Lower leg skin (tissue), 3 donors: ENCODE data around the gene PABPC4L.

Source experiments
- POLR2A ChIP-seq, 2 donors: fragments of 450-650 bp; IDR thresholded peaks; one replicate each; pipeline ENCODE4 v1.6.1; 2016 to 2017; ENCODE audit warnings: antibody characterized with exemption in 2 of 2, mild to moderate bottlenecking in 1 of 2, moderate library complexity in 1 of 2
- TF ChIP-seq, protein P1 (sequence below), 3 donors: fragments of 450-650 bp; IDR thresholded peaks; one replicate each; pipeline ENCODE4 v1.5.1; 2016; ENCODE audit warnings: antibody characterized with exemption in 3 of 3, mild to moderate bottlenecking in 3 of 3, moderate library complexity in 2 of 3

GRCh38 chr4:134200811-134201215 is 776 bp downstream of the PABPC4L start:
- TF ChIP-seq, protein P1, sequence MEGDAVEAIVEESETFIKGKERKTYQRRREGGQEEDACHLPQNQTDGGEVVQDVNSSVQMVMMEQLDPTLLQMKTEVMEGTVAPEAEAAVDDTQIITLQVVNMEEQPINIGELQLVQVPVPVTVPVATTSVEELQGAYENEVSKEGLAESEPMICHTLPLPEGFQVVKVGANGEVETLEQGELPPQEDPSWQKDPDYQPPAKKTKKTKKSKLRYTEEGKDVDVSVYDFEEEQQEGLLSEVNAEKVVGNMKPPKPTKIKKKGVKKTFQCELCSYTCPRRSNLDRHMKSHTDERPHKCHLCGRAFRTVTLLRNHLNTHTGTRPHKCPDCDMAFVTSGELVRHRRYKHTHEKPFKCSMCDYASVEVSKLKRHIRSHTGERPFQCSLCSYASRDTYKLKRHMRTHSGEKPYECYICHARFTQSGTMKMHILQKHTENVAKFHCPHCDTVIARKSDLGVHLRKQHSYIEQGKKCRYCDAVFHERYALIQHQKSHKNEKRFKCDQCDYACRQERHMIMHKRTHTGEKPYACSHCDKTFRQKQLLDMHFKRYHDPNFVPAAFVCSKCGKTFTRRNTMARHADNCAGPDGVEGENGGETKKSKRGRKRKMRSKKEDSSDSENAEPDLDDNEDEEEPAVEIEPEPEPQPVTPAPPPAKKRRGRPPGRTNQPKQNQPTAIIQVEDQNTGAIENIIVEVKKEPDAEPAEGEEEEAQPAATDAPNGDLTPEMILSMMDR (IDR thresholded peaks at IDR 0.05) = no peak
- TF ChIP-seq POLR2A (IDR thresholded peaks at IDR 0.05) = no peak
